ENCODE data around the gene SETD2.

SETD2 gene

DNA sequence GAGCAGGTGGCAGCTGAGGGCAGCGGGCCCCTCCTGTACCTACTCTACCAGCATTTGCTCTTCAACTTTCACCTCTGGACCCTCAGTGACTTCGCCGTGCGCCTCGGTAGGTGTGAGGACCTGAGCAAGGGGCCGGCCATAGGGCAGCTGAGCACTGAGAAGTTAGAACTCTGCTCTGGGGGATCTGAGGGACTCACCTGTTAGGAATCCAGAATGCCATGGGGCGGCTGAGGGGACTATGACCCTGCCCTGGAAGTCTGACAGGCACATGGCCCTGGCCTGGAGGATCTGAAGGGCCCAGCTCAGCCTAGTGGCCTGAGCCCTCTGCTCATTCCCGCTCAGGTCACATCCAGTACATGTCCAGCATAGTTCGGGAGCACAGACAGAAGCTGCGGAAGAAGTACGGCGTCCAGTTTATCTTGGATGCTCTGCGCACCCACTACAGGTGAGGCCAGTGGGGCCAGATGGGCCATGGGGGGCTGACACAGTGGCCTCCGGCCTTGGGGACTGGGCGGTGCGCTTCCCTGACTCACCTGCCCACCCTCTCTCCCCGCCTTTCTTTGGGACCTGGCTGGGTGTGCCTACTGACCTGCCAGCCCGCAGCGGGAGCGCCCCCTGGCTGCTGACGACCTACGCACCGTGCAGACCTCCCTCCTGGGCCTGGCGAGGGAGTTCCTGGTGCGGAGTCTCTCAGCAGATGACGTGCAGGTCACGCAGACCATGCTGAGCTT, 165.6 kb downstream of the SETD2 start:
- DNase-seq (ENCODE audit: low read depth): peak; percentile 51

DNA sequence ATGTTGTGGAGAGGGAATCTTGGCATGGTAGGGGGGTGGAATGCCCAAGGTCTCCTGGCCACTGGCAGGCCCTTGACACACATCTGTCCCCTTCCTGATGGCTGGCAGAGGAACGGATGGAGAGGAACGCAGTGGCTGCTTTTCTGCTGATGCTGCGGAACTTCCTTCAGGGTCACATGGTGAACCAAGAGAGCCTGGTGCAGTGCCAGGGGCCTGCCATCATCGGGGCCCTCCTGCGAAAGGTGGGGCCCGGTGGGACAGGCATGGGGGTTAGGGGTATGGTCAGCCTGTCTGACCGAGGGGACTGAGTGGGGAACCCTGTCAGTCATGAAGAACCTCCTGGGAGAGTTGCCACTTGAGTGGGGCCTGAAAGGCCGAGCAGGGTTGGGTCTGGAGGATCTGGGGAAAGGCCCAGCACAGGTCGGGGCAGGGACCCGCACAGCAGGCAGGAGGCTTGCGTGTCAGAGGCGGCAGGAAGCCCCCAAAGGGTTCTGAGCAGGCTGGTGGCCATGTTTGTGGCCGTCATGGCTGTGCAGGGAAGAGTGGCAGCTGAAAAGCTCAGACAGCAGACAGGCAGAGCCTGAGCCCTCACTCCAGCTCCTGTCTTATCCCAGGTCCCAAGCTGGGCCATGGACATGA, 166.3 kb downstream of the SETD2 start:
- no peak for DNase-seq (ENCODE audit: low read depth)

DNA sequence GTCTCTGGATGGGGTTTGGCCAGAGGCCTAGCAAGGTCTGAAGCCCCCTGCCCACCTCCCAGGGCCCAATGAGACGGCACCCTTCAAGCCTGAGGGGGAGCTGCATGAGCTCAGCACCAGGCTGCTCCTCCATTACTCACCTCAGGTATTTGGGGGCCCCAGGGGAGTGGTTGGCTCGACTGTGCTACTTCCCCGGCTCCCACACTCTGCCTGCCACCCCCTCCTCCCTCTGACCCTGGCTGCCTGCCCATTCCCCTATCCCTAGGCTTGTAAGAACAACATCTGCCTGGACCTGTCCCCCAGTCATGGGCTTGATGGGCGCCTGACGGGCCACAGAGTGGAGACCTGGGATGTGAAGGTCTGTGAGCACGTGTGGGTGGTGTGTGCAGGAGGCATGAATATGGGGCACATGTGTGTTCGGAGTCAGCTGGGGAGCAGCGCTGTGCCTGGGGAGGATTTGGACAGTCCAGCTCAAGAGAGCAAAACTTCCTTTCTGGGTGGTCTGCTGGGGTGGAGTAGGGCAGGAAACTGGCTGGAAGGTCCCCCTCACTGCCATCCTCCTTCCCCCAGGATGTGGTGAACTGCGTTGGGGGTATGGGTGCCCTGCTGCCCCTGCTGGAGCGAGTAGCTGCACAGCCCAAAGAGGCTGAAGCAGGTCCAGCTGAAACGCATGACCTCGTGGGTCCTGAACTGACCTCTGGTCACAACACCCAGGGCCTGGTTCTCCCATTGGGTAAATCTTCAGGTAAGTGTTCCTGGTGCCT, 167.0 kb downstream of the SETD2 start:
- DNase-seq (ENCODE audit: low read depth): no peak

DNA sequence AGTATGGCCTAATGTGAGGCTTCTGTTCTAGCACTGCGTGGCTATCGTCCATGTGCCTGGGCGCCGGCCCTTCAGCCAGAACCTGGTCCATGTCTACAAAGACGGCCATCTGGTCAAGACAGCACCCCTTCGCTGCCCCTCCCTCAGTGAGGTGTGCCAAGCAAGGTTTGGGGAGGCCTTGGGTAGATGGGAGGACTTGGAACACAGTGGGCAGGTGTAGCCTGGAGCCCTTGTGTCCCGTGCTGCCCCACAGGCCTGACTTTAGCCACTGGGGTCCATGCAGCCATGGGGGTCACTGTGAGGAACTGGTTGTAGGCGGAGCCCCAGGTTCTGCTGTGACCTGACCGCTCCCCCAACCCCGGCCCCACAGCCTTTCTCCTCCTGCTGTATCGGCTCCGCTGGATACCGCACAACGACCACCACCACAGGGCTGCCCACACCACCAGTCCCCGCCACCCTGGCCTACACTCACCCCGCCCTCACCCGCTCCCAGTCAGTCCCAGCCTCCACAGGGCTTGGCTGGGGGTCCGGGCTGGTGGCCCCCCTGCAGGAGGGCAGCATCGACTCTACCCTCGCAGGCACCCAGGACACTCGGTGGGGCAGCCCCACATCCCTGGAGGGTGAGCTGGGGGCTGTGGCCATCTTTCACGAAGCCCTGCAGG, 167.9 kb downstream of the SETD2 start:
- DNase-seq (ENCODE audit: low read depth): no peak

DNA sequence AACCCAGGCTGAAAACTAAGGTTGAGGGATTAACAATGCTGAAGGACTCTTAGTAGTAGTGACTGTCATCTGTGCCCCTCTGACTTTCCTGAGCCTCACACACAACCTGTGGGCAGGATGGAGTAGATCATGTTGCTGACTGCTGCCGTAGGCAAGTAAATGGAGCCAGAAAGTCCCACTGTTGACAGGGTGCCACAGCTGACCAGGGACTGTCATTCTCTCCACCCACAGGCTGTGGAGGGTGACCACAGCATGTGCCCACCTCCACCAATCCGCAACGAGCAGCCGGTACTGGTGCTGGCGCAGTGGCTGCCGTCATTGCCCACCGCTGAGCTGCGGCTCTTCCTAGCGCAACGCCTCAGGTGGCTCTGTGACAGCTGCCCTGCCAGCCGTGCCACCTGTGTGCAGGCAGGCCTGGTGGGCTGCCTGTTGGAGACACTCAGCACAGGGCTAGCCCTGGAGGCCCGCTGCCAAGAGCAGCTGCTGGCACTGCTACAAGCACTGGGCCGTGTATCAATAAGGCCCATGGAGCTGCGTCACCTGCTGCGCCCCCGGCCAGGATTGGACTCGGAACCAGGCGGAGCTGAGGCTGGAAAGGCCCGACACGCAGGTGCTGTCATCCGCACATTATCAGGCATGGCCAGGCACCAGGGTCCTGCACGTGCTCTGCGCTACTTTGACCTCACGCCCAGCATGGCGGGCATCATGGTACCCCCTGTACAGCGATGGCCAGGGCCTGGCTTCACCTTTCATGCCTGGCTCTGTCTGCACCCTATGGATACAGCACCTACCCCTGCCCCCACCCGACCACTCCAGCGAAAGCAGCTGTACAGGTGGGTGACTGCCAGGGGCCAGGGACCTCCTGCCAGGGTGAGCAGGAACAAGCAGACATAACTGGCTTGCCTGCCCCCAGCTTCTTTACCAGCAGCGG, 168.8 kb downstream of the SETD2 start:
- no peak for DNase-seq (ENCODE audit: low read depth)

DNA sequence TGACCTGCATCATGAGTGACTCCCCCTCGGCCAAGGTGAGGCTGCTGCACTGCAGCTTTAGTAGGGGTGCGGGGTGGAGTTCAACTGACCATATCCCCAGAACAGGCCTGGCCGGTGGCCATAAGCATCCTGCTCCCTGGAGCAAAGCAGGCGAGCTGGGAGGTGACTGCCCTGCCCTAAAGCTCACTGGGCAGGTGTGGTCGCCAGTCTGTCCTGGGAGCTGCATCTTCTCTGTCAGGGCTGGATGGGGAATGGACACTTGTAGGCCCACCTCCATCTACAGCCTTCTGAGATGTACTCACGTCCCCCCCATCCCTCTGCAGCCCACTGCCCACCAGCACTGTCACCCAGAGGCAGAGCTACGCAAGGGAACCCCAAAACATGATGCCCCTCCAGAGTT, 169.9 kb downstream of the SETD2 start:
- no peak for DNase-seq (ENCODE audit: low read depth)

DNA sequence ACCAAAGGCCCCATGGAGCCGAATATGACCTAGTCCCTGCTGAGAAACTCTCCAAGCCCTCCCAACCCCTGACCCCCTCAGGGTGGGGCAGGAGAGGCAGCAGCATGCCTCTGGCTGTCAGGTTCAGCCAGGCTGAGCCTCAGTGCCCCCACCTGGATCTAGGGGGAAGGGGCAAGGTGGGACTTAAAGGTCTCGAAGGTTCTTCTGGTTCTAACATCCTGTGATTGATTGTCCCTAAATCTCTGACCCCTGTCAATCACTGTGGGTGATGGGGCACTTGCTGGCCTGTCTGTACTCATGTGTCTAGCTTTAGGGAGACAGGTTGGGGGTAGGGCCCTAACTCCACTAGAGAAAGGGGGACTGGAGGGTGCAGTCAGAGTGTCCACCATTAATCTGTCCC, 170.6 kb downstream of the SETD2 start:
- DNase-seq (ENCODE audit: low read depth): no peak

DNA sequence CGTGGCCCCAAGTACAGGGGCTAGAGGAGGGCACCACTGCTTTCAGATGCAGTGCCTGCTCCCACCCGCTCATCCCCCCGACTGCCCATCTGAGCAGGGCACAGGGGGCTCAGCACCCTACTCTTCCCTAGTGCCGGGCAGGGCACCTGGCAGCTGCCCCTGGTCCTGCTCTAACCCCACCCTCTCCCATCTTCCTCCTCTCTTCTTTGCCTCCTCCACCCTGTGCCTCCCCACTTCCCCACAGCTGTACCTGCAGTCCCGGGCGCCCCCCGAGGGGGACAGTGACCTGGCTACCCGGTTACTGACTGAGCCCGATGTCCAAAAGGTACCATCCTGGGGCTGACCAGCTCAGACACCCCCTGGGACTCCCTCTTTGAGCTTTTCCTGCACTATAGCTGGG, 171.7 kb downstream of the SETD2 start:
- no peak for DNase-seq (ENCODE audit: low read depth)

DNA sequence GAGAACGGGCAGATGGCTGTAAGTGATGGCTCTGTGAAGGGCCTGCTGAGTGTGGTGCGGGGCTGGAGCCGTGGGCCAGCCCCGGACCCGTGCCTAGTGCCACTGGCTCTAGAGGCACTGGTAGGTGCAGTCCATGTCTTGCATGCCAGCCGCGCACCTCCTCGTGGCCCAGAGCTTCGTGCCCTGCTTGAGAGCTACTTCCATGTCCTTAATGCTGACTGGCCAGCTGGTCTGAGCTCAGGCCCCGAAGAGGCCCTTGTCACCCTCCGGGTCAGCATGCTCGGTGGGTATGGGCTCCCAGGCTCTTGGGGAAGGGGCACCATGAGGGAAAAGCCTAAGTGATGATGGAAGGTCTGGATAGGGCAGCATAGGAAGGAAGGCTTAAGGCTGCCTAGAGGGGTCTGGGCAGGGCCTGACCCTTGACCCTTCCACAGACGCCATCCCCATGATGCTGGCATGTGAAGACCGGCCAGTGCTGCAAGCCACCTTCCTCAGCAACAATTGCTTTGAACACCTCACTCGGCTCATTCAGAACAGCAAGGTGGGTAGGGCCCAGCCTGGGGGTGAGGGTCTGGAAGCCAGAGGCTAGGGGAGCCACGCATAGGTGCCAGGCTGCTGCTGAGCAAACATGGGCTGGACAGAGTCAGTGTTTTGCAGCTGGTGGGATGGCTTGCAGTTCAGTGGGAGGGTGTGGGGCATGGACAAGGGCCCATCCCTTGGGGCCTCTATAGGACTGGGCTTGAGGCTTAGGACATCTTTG, 172.3 kb downstream of the SETD2 start:
- DNase-seq (ENCODE audit: low read depth): no peak

DNA sequence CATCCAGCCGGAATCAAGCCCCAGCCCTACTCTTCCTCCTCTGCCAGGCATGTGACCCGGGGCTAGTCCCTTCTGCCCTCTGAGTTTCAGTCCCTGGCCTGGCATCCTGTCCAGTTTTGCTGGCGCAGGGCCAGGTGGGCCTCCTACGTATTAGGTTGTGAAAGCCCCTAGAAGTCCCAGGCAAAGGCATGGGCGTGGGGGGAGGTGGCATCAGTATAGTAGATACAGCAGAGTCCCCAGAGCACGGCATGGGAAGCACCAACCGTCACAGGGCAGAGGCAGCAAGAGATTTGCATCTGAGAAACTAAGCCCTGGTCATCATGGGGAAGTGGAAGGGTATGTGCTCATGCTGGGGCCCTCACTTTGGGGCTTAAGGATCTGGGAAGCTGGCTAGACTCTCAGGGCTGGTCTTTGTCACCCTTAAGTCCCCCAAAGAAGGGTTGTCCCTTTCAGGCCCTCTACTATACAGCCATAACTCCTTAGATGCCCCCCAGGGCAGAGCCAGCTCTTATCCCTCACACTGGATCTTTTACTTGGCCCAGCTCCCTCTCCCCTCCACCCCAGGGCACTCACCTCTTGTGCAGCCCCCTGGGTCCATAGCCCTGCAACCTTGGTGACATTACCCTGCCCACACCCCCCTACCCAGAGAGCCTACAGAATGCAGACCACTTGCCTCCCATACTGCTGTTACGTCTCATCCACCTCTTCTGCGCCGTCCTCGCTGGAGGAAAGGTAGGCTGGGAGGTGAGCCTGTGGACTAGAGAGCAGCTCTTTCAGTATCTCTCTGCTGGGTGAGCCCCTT, 173.1 kb downstream of the SETD2 start:
- DNase-seq (ENCODE audit: low read depth): no peak

DNA sequence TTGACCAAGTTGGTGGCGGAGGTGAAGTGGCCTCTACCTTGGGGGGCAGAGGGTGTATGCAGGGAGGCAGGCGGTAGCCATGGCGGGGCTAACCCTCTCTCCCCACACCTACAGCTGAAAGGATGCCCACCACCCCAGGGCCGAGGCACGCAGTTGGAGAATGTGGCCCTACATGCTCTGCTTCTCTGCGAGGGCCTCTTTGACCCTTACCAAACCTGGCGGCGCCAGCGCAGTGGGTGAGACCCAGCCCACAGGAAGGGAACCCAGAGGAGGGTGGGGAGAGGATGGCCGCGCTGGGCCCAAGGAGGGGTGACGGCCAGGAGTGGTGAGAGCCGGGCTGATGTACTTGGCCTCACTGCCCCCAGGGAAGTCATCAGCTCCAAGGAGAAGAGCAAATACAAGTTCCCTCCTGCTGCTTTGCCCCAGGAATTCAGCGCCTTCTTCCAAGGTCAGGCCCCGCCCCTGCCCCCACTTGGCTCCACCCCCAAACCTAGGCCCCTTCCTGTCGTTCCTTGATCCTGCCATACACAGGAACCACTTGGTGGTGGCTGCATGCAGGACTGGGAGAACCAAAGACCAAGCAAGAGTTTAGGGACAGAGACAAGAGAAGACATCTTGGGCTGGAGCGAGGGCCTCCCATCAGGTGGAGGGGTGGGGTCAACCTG, 174.6 kb downstream of the SETD2 start:
- no peak for DNase-seq (ENCODE audit: low read depth)

DNA sequence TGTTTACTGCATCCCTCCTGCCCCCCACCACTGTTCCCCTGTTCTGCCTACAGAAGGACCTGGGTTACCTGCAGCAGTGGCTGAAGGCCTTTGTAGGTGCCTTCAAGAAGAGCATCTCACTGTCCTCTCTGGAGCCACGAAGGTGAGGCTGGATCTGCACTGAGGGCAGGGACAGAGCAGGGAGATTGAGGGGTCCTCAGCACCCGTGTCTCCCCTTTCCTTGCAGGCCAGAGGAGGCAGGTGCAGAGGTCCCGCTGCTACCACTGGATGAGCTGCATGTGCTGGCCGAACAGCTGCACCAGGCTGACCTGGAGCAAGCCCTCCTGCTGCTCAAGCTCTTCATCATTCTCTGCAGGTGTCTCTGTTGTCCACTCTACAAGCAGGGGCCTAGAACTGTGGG, 175.3 kb downstream of the SETD2 start:
- no peak for DNase-seq (ENCODE audit: low read depth)

DNA sequence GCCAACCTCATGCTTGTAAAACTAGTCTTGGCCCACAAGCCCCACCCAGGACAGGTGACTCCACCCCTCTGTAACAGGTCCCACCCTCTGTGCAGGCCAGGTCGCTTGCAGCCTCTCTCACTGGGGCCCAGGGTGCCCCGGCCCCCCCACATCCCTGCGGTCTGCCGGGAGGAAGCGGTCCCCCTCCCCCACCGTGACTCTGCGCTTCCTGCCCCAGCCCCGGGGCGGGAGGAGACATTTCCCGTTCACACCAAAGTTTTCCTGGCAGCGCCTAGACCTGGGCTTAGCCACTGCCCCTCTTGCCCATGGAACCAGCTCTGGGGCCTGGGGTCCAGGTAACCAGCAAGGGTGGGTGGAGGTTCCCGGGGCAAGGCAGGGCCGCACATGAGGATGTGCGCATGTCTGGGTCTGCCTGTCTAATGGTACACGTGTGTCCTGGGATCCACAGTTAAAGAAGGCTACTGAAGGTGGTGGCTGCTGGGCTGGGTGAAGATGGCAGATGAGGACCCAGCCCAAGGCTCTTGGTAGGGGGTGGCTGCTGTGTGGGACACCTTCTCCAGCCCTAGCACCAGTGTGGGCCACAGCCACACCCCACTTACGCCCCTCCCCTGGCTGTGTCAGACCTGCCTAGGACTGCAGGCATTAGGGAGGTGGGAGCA, 176.0 kb downstream of the SETD2 start:
- DNase-seq (ENCODE audit: low read depth): peak; percentile 63

DNA sequence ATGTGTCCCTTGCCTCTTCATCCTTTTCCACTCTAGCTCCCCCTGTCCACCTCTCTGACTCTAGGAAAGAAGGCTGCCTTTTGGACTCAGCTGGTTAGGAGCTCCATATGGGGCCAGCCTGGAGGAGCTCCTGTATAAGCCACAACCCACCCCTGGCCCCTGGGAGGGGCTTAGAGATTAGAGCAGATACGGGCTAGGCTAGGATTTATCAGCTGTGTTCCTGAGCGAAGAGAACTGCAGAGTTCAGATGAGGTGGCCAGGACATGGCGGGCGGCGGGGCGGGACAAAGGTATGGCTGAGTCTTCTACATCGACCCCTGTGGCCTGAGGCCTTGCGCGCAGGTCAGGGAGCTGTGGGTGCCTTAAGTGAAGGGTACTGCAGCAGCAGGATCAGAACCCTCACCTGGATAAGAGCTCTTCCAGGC, 176.6 kb downstream of the SETD2 start:
- no peak for DNase-seq (ENCODE audit: low read depth)

DNA sequence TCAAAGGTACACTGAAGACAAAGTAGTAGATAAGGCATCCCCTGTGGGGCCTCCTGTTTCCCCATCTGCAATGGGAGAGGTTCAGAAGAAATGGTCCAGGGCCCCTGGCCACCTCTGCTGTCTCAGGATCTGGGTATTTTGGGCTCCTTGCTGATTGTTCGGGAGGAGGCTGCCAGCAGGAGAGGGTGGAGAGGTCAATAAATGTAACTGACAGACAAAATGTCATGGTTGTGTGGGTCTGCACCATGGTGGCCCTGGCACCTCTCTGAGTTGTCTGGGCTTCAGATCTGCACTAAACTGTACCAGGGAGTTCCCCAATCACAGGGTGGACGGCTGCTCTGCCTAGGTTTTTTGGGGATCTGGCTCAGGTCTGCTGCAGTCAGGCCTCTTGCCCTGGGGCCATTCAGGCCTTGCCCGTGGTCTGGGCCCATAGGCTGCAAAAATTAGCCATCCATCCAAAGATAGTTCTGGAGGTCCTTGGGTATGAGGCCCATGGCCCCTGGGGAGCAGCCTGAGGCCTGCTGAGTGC, 177.1 kb downstream of the SETD2 start:
- DNase-seq (ENCODE audit: low read depth): no peak

DNA sequence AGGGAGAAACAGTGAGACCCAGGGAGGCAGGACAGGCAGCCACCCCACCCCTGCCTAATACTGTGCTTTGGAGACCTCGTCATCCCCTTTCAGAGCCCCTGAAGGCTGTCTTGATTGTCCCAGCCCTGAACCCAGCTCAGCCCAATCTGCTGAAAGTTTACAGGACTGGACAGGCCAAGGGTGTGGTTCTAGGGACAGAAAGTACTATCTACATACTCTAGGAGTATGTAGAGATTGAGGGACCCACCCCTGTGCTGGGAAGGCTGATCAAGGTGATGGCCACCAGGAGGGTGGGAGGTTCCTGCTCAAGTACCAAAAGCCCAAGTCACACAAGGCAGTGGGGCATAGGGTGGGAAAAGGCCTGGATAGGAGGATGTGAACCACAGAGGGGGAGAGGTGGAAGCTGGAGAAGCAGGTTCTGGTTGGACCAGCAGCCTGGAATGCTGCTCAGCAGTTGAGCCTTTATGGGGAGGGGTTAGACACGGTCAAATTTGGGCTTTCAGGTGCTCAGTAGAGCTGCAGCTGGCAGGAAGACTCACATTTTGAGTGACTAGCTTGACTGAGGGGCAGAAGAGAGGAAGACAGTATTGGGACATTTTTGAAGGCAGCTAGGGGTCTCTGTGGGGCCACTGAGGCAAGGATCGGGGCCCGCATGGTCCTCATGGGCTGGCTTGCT, 177.7 kb downstream of the SETD2 start:
- DNase-seq (ENCODE audit: low read depth): no peak

DNA sequence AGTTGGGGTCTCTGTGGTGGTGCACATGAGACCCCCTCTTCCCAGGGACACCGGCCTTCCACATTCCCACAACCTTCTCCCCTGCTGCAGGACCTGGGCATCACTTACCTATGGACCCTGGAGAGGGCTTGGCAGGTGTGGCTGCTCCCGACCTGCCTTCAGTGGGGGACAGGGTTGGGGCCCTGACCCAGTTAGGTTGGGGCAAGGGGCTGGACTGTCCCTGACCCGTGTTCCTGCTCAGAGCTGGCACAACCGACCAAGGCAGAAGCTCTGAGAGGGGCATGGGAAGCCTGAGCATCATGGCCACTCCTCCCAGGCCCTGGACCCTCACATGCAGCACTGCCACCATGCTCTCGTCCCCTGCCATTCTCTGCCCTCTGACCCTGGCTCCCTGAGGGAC, 178.3 kb downstream of the SETD2 start:
- DNase-seq (ENCODE audit: low read depth): no peak

Measured in stimulated activated CD8-positive, alpha-beta memory T cell treated with anti-CD3 and anti-CD28 coated beads, Interleukin-15, amount 100 ng/mL, for 24 hours (primary cell).